ENCODE measurements around the gene POLR2I.

The POLR2I gene

DNA sequence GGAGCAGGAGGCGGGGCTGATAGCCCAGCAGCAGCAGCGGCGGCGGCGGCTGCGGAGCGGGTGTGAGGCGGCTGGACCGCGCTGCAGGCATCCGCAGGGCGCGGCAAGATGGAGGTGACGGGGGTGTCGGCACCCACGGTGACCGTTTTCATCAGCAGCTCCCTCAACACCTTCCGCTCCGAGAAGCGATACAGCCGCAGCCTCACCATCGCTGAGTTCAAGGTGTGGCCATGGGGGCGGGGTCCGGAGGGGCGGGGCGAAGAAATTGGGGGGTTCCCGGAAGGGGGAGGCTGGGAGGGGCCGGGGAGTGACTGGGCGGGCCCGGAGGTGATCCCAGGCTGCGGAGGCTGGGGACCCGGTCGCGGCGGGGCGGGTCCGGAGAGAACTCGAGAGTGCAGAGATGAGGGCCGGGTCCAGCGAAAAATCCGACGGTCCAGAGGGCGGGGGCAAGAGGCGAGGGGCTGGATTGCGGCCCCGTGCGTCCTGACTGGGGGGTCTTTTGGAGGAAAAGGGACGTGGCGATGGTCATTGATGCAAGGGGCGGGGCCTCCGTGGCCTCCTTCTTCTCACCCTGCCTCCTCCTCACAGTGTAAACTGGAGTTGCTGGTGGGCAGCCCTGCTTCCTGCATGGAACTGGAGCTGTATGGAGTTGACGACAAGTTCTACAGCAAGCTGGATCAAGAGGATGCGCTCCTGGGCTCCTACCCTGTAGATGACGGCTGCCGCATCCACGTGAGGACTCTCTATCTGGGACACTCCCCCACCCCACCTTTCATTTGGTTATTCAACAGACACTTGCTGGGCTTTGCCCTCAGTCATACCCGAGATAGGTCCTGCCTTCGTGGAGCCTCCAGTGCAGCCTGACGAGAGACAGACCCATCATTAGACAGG is 1.0 kb upstream of the POLR2I start, which contains the start of gene TBCB:
TBCB (plus strand) TSS at position 16 of the 891 bp plus-strand sequence; CDS start at position 109, 93 bp downstream.
- TF ChIP-seq GATA2 (IDR thresholded peaks at IDR 0.05; ENCODE audit: low read depth, low read length) (no peak), GATA3 (IDR thresholded peaks at IDR 0.05; ENCODE audit: low read depth, low read length) (no peak)

DNA sequence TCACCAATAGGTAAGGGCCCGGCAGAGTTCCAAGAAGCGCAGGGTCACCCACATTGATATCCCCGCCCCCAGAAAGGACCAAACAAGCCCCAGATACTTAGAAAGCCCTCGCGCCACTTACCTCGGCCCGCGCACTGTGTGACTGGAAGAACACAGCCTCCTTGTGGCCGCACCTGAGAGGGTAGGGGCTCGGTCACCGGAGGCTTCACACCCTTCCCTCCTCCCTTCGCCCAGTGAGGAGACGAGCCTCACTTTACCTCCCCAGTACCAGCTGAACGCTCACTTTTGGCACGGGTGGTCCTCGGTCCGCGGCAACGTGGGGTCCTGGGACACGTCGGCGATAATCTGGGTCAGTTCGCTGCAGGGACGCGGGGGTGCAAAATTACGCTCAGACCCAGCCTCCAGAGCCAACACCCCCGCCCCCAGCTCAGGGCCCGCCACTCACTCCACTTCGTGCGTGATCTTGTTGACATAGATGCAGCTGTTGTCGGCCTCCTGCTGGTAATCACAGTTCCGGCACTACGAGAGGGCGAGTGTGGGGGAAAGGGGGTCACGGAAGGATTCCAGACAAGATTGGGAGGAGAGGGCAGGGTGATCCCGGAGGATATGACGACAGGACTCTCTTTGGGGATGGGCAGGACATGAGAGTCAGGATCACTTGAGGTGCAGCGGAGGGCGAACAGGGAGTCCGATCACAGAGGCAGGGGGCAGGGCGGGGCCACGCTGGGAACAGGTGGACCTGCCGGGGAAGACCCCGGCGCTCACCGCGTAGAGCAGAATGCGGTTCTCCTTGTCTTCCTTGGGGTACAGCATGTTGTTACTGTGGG is 568 bp downstream of the POLR2I start:
- no peak for TF ChIP-seq GATA3 (IDR thresholded peaks at IDR 0.05; ENCODE audit: low read depth, low read length)
- no peak for TF ChIP-seq GATA2 (IDR thresholded peaks at IDR 0.05; ENCODE audit: low read depth, low read length)

DNA sequence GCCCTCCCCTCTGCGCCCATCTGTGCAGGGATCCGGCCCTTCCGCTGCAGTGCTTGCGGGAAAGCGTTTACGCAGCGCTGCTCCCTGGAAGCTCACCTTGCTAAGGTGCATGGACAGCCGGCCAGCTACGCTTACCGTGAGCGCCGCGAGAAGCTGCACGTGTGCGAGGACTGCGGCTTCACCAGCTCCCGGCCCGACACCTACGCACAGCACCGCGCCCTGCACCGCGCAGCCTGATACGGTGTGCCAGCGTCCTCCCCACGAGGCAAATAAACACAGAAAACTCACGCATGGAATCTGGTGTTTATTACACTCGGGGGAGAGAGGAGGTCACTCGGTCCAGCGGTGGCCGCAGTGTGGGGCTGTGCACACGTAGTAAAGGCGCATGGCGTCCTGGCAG is 1.2 kb downstream of the POLR2I start:
- no peak for TF ChIP-seq GATA3 (IDR thresholded peaks at IDR 0.05; ENCODE audit: low read depth, low read length)
- no peak for TF ChIP-seq GATA2 (IDR thresholded peaks at IDR 0.05; ENCODE audit: low read depth, low read length)

DNA sequence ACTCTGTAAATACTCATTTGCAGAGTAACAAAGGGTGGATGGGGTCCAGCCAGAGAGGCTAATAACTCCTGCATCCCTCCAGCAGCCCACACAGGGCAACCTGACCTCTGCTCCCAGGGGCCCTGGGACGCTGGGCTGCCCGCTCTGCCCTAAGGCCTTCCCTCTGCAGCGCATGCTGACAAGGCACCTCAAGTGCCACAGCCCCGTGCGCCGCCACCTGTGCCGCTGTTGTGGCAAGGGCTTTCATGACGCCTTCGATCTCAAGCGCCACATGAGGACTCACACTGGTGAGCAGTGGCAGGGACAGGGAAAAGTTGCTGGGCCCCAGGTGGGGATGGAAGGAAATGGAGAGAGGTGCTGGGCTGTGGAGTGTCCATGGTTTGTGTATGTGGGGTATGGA is 2.0 kb downstream of the POLR2I start:
- TF ChIP-seq GATA3 (IDR thresholded peaks at IDR 0.05; ENCODE audit: low read depth, low read length) (no peak), GATA2 (IDR thresholded peaks at IDR 0.05; ENCODE audit: low read depth, low read length) (no peak)

DNA sequence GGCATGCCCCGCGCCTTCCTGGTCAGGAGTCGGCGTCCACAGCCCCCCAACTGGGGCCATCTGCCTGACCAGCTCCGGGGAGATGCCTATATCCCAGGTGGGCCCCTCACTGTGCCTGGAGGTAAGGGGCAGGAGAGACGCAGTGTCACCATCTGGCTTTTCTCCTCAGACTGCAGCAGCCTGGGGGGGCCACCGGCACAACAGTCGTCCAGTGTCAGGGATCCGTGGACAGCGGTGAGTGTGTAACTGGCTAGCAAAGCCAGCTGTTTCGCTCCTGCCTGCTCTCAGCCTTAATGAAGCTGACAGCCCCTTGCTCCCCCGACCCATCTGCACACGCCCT is 3.5 kb downstream of the POLR2I start:
- TF ChIP-seq GATA3 (IDR thresholded peaks at IDR 0.05; ENCODE audit: low read depth, low read length) = no peak
- no peak for TF ChIP-seq GATA2 (IDR thresholded peaks at IDR 0.05; ENCODE audit: low read depth, low read length)

DNA sequence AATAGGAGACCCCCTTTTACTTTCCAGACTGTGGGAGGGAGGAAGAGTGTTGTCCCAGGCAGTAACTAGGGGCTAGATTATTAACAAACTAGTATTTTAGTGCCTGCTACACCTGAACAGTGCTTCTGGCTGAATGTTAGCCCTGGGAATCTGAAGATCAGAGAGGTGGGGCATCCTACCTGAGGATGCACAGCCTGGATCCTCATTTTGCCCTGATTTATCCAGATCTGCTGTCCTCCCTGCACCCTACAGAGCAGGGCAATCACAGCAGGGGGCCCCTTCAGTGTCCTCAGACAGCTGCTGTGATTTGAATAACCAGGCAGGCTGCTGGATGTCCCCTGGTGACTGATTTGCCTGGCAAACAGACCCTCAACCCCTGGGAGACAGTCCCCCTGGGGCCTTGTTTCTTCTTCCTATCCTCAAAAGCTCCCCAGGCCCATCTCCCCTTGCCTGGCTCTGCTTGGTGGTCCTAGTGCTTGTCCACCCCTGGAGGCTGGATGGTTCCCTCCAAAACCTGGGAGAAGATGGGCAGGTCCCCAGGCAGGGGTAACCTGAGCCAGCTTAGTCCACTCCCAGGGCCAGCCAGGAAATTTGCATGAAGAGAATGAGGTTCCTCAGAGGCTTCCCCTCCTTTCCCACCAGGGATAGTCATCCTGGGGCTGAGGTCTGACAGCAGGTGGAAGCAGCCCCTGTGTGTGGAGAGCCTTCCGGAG is 4.0 kb downstream of the POLR2I start, which contains the start of gene OVOL3:
OVOL3 (plus strand) TSS at position 657 of the 713 bp plus-strand sequence. CDS start 60 bp downstream, outside the sequence.
- no peak for TF ChIP-seq GATA2 (IDR thresholded peaks at IDR 0.05; ENCODE audit: low read depth, low read length)
- TF ChIP-seq GATA3 (IDR thresholded peaks at IDR 0.05; ENCODE audit: low read depth, low read length) = no peak

DNA sequence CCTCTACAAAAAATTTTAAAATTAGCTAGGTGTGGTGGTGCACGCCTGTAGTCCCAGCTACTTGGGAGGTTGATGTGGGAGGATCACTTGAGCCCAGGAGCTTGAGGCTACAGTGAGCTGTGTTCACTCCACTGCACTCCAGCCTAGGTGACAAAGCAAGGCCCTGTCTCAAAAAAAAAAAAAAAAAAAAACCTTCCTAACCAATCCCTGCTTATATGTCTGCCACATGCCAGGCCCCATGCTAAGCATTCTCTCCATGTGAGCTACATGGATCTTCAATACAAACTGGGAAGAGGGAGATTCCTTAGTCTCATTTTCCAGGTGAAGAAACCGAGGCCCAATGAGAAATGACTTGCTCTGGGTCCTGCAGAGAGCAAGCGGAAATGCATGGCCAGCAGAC is 6.0 kb downstream of the POLR2I start:
- TF ChIP-seq GATA3 (IDR thresholded peaks at IDR 0.05; ENCODE audit: low read depth, low read length) = no peak
- TF ChIP-seq GATA2 (IDR thresholded peaks at IDR 0.05; ENCODE audit: low read depth, low read length) = no peak

DNA sequence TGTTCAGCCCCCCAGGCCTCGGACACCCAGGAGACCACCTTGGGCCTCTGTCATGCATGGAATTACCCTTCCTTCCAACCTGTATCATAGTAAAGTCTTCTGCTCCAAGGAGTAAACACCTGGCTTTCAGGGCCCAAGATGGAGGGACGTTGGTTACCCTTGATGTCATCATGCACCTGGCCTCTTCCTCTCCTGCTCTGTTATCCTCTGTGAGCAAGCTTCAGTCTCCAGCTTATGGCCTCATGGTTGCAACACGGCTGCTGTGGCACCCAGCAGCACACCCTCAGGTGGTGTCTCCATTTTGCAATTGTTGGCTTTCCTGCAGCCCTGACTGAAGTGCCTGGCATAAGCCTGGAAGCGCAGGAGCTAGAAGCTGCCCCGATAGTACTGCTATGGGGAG is 7.7 kb downstream of the POLR2I start:
- TF ChIP-seq GATA3 (IDR thresholded peaks at IDR 0.05; ENCODE audit: low read depth, low read length) = no peak
- TF ChIP-seq GATA2 (IDR thresholded peaks at IDR 0.05; ENCODE audit: low read depth, low read length) = no peak

DNA sequence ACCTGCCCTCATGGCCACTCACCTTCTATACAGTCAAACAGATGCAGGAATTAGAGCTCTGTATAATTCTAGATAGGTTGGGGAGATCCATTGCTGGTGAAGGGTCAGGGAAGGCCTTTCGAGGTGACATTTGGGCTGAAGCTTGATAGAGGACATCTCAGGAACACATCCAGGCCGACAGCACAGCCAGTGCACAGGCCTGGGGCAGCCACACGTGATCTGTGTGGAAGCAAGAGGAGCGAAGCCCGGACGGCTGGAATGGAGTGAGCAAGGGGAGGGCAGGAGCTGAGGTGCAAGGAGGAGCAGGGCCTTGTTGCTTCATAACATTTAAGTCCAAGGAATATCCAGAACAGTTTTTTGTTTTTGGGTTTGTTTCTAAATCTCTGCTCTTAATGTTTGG is 8.2 kb downstream of the POLR2I start:
- TF ChIP-seq GATA3 (IDR thresholded peaks at IDR 0.05; ENCODE audit: low read depth, low read length) (no peak), GATA2 (IDR thresholded peaks at IDR 0.05; ENCODE audit: low read depth, low read length) (no peak)

DNA sequence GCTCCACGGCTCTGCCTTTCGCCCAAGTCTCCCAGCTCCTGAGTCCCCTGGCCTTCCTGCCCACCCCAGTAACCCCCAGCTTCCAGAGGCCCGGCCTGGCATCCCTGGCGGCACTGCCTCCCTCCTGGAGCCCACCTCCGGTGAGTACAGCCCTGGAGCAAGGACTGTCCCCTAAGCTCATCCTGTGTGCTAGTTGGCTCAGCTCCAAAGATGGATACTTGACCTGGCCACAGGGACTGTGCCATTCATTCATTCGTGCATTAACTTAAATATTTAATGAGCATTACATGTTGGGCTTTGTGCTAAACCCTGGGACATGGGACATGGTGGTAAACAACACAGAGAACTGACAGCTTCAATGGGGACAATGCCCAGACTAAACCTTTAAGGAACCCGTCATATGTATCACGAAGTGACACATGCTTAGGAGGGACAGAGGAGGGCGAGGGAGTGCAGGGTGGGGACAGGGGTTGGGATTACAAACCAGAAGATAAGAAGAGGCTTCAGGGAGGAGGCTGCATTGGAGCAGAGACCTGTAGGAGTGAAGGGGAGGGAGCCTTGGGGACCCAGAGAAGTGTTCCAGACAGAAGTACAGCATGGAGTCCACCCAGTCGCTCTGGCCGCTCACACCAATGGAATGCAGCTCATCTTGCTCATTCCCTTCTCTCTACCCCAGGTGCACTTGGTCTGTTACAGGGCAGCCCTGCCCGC is 10.7 kb downstream of the POLR2I start:
- TF ChIP-seq GATA2 (IDR thresholded peaks at IDR 0.05; ENCODE audit: low read depth, low read length) (no peak), GATA3 (IDR thresholded peaks at IDR 0.05; ENCODE audit: low read depth, low read length) (no peak)

DNA sequence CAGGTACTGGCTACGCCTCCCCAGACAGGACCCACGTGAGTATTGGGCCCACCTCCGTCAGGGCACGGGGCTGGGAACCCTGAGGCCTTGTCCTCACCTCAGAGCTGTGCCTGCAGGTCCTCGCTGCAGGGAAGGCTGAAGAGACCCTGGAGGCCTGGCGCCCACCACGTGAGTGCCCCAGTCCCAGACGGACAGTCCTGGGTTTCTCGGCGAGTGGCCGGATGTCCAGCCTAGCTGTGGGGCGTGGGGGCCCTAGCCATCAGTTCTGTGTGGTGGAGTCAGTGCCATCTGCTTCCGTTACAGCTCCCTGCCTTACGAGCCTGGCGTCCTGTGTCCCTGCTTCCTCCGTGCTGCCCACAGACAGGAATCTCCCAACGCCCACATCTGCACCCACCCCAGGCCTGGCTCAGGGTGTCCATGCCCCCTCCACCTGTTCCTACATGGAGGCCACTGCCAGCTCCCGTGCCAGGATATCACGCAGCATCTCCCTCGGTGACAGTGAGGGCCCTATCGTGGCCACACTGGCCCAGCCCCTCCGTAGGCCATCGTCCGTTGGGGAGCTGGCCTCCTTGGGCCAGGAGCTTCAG is 11.5 kb downstream of the POLR2I start:
- no peak for TF ChIP-seq GATA2 (IDR thresholded peaks at IDR 0.05; ENCODE audit: low read depth, low read length)
- TF ChIP-seq GATA3 (IDR thresholded peaks at IDR 0.05; ENCODE audit: low read depth, low read length) = no peak

DNA sequence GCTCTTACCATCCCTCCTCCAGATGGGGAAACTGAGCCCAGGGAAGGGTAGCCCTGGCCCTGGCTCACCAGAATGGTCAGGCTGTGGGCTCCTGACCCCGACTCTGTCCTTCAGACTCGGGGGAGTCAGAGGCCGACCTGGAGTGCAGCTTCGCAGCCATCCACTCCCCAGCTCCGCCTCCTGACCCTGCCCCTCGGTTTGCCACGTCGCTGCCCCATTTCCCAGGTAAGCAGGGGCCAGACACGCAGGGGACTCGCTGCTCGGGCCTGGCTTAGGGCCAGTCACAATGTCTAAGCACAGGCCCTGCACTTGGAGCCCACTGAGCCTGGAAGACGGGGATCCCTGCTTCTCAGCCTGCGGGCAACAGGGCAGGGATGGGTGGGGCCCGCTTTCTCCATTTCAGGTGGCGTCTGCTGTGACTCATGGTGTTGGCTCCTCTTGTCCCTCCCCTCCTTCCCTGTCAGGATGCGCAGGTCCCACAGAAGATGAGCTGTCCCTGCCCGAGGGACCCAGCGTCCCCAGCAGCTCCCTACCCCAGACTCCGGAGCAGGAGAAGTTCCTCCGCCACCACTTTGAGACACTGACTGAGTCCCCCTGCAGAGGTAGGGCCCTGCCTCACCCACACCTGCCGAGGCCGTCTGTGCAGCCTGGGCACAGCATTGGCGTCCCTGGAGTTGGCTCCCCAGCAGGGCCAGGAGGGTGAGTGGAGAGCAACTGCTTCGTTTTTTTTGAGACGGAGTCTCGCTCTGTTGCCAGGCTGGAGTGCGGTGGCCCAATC is 12.9 kb downstream of the POLR2I start:
- TF ChIP-seq GATA2 (IDR thresholded peaks at IDR 0.05; ENCODE audit: low read depth, low read length) (no peak), GATA3 (IDR thresholded peaks at IDR 0.05; ENCODE audit: low read depth, low read length) (no peak)
